ENCODE data around the gene AATK.

- no peak for TF ChIP-seq POLR2A (IDR thresholded peaks at IDR 0.05; ENCODE audit: low read length)
- no peak for TF ChIP-seq GATA1 (IDR thresholded peaks at IDR 0.05; ENCODE audit: low read depth, low read length)
Observed at GRCh38 chr17:81210466-81210865, 44.4 kb upstream of the AATK start.
